Mammary epithelial cell (primary cell): ENCODE data around the gene CCL15.

Experiments used
- EZH2 ChIP-seq: IDR thresholded peaks from 2 replicates; pipeline ENCODE4 v1.6.1; 2012; ENCODE audit warnings: low read length, inconsistent platforms, borderline replicate concordance
- TF ChIP-seq, protein P1 (sequence below), 2 donors: IDR thresholded peaks in 1 of 2; conservative IDR thresholded peaks in 1 of 2; 2 replicates each; pipeline ENCODE4 v1.5.1; 2011 to 2012; ENCODE audit warnings: inconsistent platforms in 2 of 2, low read length in 2 of 2, mild to moderate bottlenecking in 2 of 2, control low read depth in 1 of 2, low read depth in 1 of 2; ENCODE audit not compliant: insufficient read depth in 1 of 2; ENCODE audit errors: extremely low read depth in 1 of 2

DNA sequence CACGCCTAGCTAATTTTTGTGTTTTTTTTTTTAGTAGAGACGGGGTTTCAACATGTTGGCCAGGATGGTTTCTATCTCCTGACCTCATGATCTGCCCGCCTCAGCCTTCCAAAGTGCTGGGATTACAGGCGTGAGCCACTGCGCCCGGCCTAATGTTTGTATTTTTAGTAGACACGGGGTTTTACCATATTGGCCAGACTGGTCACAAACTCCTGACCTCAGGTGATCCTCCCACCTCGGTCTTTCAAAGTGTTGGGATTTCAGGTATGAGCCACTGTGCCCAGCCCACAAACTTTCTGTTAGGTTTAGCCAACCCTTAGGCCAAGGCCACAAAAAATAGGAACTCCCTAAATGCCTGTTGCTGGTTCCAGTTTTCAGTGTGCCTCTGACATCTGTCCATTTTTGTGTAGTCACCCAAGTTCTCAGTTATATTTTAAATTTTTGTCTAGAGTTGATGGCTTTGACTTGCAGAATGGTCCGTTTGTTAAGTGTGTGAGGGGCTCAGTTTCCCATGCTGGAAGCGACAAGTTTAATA is 32.8 kb downstream of the CCL15 start:
- TF ChIP-seq, protein P1, sequence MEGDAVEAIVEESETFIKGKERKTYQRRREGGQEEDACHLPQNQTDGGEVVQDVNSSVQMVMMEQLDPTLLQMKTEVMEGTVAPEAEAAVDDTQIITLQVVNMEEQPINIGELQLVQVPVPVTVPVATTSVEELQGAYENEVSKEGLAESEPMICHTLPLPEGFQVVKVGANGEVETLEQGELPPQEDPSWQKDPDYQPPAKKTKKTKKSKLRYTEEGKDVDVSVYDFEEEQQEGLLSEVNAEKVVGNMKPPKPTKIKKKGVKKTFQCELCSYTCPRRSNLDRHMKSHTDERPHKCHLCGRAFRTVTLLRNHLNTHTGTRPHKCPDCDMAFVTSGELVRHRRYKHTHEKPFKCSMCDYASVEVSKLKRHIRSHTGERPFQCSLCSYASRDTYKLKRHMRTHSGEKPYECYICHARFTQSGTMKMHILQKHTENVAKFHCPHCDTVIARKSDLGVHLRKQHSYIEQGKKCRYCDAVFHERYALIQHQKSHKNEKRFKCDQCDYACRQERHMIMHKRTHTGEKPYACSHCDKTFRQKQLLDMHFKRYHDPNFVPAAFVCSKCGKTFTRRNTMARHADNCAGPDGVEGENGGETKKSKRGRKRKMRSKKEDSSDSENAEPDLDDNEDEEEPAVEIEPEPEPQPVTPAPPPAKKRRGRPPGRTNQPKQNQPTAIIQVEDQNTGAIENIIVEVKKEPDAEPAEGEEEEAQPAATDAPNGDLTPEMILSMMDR (conservative IDR thresholded peaks at IDR 0.05 in 1 of 2, IDR thresholded peaks at IDR 0.05 in 1 of 2; ENCODE audit: extremely low read depth in 1 of 2, insufficient read depth in 1 of 2, low read depth in 1 of 2, low read length in 2 of 2): no peak
- TF ChIP-seq EZH2: no peak
